ENCODE data around the gene CCKAR.

The CCKAR gene

DNA sequence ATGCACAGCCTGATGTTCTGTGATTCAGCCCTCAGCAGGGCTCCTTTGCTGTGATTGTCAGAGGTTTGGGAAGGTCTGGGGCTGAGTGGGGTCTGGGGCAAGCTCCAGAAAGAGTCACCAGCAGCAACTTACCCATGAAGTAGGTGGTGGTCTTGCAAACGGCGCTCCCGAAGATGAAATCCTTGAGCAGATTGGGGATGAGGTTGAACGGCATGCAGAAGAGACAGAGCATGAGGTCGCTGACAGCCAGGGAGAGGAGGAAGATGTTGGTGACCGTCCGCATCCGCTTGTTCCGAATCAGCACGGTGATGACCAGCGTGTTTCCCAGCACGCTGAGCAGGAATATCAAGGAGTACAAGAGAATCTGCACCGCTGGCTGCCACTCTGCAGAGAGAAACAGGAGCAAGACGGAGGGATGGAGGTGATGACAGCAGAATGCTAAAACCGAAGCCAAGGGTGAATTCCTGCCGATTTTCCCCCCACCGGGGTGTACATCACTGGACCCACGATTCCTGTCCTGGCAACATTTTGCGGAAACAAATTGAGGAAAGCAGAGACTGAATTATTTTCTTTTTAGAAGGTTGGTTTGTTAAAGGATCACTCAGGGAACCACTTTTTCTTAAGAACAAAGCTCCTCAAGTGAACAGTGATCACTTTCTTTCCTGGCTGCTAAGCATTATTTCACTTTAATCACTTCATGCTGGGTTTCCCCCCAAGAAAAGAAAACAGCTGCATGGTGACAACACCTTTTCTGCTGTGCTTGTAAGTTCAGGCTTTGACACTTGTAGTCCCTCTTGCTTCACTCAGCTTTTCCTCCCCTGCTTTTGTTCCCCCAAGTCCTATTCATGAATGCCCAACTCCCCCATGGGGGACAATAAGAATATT lies 941 bp downstream of the CCKAR start:
- DNase-seq, result no peak

DNA sequence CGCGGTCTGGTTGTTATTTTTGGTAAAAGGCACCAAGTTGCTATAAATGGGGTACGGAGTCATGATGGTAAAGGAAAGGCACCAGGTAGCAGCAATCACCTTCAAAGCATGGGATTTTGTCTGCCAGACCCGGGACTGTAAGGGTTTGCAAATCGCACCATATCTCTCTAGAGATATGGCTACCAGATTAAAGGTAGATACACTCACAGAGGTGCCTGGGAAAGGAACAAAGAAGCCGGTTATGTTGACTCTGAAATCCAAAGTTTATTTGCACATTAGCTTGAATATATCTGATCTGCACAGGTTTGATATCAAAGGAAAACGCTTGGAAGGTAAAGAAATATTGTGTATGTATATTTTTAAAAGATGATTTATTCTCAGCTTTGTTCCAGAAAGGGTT lies 4.6 kb downstream of the CCKAR start:
- DNase-seq, result no peak

DNA sequence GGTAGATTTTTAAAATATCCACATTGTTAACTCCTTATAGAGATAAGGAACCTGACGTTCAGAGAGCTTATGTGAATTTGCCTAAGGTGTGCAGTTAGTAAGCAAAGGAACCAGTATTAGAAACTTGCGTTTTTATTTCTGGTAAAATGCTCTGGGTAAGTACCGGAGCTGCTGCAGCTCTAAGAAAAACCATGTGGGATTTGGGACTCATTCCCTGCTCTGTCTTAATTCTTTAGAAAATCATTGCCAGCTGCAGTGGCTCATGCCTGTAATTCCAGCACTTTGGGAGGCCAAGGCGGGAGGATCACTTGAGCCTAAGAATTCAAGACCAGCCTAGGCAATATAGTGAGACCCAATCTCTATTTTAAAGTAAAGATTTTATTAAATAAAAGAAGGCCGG lies 5.8 kb downstream of the CCKAR start:
- DNase-seq, result no peak

DNA sequence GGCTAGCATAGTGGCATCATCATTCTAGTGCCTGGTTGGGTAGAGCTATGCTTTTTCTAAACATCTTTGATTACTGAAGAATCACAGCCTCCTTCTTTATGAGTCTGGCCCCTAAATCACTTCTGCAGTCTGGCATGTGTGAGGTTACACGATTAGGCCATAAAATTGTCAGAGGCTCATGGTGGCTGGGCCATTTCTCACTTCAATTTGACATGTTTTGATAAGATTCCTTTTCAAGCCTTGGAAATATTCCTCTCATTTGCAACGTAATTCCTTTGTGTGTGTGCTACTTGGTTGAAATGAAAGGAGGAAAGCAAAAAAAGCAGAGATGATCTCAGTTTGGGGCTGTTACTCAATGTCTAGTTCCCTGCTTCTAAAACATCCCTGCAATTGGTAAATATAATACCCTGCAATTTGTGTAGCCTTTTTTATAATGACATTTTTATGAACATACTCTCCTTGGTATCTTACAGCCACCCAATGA lies 6.2 kb downstream of the CCKAR start:
- DNase-seq, result no peak

DNA sequence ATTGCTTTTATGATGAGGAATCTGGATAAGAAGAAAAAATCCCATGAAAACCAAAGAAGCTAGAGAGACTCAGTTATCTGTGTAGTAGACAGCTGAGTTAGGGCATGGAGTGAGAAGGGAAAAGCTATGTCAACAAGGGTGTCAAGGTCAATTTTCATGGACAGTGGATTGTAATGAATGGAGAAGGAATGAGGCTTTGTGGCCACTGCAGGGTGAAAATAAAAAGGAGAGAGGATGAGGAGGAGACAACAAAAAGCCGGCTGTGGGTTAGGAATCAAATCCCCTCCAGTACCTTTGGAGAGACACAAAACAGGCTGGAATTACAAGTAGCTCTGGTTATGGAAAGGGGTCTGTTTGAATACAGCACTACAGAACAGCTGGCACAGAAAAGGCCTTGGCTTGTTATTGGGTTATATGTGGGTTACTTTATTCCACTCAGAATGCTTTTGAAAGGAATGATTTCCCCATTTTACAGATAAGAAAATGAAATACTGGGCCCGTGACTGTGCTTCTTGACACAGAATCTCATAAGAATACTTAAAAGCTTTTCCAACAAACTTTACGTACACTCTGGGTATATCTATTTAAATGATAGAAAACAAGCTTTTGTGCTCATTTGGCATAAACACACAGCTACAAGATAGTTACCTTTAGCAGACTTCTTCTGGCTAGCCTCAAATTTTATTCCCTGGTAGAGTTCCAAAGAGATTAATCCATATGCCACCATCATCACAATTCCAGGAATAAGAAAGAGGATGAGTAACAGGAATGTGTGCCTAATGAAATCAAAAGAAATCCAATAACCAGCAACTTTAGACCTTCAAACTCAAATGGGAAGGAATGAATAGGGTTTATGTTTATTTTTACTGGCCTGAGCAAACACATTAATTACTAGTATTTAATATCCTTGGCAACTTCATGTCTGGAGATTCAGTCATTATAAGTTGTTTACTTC lies 7.5 kb downstream of the CCKAR start:
- no peak for DNase-seq

DNA sequence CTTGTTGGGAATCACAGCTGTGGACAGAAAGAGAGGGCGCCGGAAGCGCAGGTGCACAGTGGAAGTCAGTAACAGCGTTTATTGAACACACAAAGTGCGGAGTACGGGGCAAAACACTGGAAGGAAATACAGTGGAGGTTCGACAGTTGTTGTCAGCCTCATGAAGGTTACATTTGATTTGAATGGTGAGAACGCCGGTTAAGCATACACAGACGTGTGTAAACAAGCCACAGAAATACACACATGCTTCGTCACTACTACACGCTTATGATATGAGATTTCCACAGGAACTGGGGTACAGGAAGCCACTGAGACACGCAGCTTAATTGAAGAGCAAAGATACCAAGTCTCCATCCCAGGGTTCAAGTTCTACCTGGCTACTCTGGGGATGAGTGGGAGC lies 12.0 kb downstream of the CCKAR start:
- DNase-seq, result no peak

DNA sequence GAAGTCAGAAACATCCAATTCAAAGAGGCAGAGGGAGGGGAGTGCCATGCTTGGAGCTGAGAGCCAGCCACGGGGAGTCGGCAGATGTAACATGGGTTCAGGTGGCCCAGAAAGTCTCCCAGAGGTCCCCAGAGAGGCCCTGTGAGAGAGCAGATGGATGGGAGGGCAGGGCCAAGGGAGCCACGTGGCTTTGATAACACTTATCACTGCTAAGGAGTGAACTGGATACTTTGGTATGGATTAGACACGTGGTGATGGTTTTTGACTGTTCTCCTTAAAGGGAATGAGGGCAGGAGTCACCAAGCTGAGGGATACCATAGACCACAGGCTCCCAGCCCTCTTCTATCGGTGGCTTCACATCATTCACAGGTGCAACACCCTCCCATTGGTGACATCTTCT lies 13.7 kb downstream of the CCKAR start:
- DNase-seq, result no peak

DNA sequence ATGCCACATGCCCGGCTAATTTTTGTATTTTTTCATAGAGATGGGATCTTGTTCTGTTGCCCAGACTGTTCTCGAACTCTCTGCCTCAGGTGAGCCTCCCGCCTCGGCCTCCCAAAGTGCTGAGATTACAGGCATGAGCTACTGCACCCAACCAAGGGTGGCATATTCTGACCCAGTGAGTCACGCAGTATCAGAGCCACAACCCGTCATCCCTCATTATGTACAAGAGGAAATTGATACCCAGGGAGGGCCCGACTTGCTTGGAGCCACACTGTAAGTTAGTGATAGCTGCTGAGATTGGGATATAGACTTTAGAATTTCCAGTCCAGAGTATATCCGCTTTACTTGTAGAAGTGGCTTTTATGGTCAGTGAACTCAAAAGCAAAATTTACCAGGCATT lies 14.6 kb downstream of the CCKAR start:
- no peak for DNase-seq

DNA sequence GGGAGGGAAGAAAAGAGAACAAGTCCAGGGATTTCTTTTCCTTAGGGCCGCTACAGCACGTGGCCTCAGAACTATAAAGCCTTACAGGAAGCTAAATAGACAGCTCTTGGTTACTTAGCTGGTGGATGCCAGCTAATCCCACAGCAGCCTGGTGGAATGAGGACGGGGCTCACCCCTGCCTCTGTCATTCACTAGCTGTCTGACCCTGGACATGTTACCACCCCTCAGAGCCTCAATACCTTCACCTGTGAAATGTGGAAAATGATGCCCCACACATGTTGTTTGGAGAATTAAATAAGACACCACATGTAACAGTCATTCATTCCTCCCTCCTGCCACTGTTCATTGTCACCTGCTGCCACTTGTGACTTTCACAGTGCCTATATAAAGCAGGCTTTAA lies 15.7 kb downstream of the CCKAR start:
- no peak for DNase-seq

DNA sequence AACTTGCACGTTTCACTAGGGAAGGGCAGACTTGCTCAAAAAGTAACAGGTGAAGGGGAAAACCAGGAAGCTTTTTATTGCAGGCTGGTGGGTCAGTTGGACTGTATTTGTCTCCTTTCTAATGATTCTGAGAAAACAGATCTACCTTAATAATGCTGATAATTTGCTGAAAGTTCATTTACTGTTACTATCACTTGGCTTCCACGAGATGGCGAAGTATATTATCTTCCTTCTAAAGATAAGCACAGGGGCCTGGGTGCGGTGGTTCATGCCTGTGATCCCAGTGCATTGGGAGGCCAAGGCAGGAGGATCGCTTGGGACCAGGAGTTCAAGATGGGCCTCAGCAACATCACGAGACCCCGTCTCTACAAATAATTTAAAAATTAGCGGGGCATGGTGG lies 16.4 kb downstream of the CCKAR start:
- DNase-seq, result no peak

DNA sequence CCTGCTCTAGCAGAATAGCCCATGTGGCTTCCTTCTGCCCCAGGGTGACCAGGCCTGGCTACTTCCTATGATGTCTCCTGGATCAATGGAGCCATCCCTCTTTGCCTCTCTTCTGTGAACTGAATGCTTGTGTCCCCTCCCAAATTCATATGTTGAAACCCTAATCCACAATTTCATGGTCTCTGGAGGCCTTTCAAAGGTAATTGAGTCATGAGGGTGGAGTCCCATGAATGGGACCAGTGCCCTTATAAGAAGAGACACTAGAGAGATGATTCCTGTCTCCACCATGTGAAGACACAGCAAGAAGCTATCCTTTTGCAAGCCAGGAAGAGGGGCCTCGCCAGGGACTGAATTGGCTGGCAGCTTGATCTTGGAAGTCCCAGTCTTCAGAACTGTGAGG lies 18.4 kb downstream of the CCKAR start:
- no peak for DNase-seq

DNA sequence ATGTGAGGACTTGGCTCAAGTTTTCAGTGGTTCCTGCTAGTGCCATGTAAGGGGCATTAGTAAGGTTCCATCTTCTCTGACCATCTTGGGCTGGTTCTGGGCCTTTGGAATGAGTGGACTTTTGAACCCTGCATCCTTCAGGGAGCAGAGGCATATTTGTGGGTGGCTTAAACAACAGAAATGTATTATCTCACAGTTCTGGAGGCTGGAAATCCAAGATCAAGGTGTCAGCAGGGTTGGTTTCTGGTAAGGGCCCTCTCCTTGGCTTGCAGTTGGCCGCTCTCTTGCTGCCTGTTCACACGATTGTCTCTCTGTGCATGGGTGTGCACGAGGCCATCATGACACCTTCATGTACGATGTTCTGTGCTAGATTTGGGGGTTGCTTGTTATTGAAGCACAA lies 21.3 kb downstream of the CCKAR start:
- DNase-seq, result no peak

DNA sequence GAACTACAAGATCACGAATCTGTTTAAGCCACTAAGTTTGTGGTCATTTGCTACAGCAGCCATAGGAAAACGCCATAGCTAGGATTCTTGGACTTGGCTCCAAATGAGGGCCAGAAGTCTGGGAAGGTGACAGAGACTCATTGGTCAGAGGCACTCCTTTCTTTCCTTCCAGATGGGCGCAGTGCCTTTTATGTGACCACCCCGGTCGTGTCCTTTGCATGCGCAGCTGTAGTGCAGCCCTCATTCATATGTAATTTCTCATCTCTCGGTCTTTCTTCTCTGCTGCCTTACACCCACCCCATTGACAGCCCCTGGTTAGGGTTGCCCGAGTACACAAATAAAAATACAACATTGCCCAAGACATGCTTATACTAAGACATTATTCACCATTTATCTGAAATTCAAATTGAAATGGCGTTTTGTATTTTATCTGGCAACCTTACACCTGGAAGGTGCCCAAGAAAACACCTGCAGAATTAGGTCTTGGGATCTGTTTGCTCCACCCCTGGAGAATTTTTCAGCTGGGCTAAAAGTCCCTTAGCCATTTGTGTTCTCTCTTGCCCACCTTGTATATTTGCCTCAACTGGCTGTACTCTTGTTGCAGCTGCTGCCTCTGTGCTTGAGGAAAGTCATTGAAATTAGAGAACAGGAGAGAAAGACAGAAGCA lies 21.9 kb downstream of the CCKAR start:
- no peak for DNase-seq

DNA sequence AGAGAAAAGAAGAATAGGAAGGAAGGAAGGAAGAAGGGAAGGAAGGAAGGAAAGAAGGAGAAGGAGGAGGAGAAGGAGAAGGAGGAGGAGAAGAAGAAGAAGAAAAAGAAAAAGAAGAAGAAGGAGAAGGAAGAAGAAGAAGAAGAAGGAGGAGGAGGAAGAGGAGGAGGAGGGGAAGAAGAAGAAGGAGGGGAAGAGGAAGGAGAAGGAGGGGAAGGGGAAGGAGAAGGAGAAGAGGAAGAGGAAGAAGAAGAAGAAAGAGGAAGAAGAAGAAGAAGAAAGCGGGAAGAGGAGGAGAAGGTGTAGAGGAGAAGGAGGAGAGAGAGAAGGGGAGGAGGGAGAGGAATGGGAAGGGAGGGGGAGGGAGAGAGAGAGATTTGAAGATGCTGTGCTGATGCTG lies 22.6 kb downstream of the CCKAR start:
- DNase-seq, result no peak

DNA sequence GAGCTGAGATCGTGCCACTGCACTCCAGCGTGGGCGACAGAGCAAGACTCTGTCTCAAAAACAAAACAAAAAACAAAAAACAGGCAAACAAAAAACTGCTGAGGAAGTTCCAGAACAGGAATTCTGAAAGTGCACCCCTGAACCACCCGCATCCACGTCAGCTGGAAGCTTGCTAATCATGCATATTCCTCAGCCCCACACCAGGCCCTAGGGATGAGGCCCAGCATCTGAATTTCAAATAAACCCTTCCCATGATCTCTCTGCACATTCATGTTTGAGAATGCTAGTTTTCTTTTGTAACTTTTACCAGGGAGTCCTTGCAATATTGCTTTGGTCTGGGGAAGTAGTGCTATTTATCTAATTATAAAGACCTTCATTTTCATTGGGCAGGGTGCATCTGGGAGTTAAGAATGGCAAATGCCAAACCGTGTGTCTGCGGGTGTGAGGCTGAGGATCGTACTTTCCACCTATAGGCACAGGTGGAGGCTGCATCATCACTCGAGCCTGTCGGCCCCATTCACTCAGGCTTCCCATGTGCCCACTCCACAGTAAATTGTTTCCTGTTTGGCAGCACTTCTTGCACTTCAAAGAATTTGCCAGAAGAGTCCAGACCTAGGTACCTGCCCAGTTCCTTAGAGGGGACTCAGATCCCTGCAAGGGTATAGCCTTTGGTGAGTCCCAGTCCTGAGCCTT lies 23.6 kb downstream of the CCKAR start:
- DNase-seq, result no peak

DNA sequence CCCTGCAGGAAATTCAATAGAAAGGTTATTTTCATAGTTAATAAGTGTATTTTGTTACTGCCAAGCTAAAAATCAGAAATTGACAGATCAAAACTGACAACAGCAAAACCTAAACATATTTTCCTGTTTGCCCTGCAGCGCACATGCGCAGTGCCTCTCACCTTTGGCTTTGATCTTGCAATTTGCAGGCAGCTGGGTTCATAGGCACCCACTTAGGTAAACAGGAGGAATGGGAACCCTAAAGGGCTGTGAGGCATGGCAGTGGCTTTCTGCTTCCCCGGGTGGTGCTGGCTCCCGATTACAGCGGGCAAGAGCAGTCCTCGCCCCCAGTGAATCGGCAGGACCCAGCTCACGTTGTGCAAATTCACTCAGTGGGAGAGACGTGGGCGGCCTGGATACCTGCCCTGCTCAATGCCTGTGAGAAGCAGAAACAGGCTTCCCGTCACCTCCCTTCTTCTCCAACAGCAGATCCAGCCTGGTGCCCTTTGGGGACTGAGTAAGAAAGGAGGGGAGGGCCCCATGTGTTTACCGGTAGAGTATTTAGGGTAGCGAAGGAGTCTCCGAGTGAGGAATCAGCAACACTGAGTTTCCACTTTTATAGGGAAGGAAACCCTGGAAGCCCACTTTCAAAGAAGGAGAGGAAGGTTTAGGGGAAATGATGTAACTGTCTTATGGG lies 25.7 kb downstream of the CCKAR start:
- DNase-seq, result no peak

DNA sequence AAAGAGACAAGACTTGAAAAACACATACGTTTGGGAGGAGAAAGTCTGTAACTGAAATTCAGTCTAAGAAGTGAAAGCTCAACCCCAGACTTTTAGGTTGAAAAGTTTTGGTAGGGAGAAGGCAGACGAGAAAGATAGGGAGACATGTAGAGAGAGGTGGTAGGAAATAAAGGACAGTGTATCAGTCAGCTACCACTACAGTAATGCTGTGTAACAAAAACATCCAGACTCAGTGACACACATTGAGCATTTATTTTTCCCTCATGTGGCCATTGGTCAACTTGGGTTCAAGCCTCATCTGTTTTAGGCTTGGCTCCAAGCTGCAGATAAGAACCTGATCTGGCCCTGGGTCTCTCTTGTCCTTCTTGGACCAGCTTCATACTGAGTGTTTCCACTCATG lies 26.9 kb downstream of the CCKAR start:
- DNase-seq, result no peak

DNA sequence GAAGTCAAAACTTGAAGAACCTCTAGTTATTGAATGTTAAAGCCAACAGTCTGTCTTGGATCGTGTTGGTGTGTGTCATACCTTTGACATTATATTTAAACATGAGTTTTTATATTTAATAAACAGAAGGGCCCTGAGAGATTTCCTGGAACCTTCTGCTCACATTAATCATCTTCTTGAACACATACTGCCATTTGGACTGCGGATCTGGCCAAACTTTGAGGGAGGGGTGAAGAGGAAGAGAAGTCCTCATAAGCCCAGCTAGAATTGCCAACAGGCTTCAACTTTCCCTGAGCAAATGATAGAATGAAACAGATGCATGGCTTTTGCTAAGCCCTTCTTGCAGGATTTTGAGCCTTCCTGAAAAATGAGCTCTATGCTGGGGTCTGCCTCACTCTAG lies 27.4 kb downstream of the CCKAR start:
- DNase-seq, result no peak

DNA sequence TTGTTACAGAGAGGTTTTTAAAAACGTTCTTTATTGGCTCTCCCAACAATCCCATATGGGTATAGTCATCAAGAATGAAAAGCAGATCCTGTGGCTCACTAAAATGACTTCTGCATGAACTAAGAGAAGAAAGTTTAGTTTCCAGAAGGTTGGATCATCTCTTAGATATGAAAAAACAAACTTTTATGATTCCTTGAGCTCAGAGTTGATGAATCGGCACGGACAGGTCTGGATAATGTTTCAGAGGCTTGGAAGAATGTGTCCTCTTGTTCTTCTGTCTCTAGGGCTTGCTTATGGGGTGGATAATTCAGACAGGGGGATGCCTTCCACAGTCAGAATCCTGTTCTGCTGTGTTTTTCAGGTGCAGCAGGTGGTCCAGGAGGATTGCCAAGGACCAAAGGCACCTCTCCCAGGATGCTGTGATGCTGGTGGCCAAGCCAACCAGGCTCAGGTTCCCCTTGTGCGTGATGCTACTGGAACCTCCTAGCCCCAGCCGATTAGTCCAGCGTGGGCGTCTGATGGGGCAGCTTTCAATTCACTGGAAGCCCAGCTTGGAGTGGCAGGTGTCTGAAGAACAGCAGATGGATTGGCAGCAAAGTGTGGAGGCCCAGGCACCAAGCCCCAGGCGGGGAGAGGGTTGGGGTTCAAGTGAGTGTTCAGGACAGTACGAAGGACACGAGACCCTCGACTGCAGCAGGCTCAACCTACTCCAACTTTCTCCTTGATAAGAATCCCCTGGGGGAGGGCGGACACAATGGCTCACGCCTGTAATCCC lies 30.3 kb downstream of the CCKAR start:
- DNase-seq, result no peak

DNA sequence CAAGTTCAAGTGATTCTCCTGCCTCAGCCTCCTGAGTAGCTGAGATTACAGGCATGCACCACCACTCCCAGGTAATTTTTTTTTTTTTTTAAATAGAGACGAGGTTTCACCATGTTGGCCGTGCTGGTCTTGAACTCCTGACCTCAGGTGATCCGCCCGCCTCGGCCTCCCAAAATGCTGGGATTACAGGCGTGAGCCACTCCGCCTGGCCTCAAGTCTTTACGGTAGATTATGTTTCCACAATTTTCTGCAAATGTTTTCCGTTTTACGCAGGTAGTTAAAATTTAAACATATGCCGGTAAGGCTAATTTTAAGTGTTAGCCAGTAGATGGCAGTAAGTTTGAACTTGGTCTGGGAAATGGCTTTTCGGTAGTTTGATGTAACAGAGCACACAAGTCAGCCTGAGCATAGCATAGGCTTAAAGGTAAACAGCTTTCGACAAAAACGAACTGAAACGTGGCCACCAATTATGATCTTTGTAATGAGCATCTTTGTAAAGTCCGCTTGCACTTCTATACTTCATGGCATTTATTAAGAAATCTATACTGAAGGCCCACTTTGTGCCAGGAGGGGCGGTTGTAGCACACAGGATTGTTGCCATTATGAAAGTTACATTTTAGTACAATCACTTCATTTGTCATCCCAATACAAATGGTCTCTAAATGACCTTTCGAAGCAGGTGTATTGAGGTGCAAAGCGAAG lies 31.1 kb downstream of the CCKAR start:
- peak; percentile 44 for DNase-seq

DNA sequence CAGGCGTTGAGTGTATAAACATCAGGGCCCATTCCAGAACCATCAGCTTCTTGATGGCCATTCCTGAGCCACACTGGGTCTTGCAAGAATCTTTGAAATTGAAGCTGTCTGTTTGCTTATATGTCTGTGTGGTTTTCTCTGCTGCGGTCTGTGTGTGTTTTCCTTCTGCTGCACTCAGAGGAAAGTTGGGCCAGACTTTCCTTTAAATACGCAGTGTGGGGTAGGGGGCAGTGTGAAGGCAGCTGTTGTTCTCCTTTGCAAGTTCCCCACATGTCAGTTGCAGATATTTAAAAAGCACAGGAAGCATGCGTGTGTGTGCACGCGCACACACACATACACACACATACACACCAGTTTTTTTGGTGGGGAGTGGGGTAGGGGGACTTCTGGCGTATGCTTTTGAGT lies 32.1 kb downstream of the CCKAR start:
- no peak for DNase-seq

Measured in CD4-positive, alpha-beta T cell treated with Interleukin-12 subunit alpha and Interleukin-12 subunit beta, for 1 hour (primary cell).